ENCODE measurements around the gene COQ6.

DNA sequence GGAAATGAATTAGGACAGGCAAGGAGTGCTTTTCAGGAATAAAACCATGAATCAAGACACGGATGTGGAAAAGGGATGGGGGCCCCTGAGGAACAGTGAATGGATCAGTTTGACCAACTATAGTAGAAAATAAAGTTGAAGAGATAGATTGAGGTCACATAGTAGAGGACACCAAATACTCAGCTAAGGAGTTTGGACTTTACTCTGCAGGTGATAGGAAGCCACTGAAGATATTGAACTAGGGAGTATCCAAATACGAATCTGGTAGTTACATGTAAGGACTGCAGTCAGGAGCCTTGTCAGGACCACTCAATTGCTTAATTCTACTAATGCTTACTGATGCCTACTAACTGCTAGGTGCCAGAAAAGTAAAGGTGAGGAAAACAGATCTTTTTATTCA lies 48.6 kb downstream of the COQ6 start:
- no peak for TF ChIP-seq RAD21 (IDR thresholded peaks at IDR 0.05; ENCODE audit: low read depth)
- TF ChIP-seq, protein P1, sequence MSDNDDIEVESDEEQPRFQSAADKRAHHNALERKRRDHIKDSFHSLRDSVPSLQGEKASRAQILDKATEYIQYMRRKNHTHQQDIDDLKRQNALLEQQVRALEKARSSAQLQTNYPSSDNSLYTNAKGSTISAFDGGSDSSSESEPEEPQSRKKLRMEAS (IDR thresholded peaks at IDR 0.05) = no peak
- TF ChIP-seq EP300 (IDR thresholded peaks at IDR 0.05; ENCODE audit: borderline replicate concordance) = no peak
